ENCODE data around the gene NMRK2.

The NMRK2 gene

GRCh38 chr19:3970808-3971598 is 38.1 kb downstream of the NMRK2 start, which contains the start of gene DAPK3:
DAPK3 (minus strand) TSS chr19:3971099; CDS start chr19:3969735, 1,364 bp downstream.
- DNase-seq (ENCODE audit: low spot score), result peak; percentile 99

GRCh38 chr19:3975144-3975543 is 42.3 kb downstream of the NMRK2 start:
- DNase-seq (ENCODE audit: low spot score), result no peak
- TF ChIP-seq, protein P1, sequence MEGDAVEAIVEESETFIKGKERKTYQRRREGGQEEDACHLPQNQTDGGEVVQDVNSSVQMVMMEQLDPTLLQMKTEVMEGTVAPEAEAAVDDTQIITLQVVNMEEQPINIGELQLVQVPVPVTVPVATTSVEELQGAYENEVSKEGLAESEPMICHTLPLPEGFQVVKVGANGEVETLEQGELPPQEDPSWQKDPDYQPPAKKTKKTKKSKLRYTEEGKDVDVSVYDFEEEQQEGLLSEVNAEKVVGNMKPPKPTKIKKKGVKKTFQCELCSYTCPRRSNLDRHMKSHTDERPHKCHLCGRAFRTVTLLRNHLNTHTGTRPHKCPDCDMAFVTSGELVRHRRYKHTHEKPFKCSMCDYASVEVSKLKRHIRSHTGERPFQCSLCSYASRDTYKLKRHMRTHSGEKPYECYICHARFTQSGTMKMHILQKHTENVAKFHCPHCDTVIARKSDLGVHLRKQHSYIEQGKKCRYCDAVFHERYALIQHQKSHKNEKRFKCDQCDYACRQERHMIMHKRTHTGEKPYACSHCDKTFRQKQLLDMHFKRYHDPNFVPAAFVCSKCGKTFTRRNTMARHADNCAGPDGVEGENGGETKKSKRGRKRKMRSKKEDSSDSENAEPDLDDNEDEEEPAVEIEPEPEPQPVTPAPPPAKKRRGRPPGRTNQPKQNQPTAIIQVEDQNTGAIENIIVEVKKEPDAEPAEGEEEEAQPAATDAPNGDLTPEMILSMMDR (IDR thresholded peaks at IDR 0.05; ENCODE audit: extremely low read depth, missing control alignments), result no peak

More at GRCh38 chr19:3970808-3971598, 38.1 kb downstream of the NMRK2 start, which contains the start of gene DAPK3:
- TF ChIP-seq, protein P1 (IDR thresholded peaks at IDR 0.05; ENCODE audit: extremely low read depth, missing control alignments), result no peak

DNA sequence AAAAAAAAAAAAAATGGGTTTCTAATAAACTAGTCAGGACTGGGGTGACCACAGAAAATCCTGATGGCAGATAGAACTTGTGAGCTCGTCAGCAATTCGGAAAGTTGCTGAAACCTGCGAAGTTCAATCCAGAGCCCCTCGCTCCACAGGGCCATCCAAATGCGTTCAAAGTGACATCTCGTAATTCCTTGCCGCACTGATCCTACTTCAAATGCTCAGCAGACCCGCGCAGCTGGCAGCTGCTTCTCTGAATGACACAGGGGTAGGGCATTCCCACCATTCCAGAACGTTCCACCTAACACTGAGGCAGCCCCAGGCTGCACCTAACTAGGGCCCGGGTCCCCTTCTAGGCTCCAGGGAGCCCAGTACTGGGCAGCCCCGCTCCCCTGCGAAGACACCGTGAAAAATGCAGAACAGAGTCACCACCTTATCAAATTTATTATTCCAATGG is 42.8 kb downstream of the NMRK2 start:
- TF ChIP-seq, protein P1 (IDR thresholded peaks at IDR 0.05; ENCODE audit: extremely low read depth, missing control alignments), result no peak
- DNase-seq (ENCODE audit: low spot score), result no peak

GRCh38 chr19:3976495-3977241 is 43.8 kb downstream of the NMRK2 start:
- DNase-seq (ENCODE audit: low spot score), result no peak
- TF ChIP-seq, protein P1 (IDR thresholded peaks at IDR 0.05; ENCODE audit: extremely low read depth, missing control alignments), result no peak

GRCh38 chr19:3977242-3978143 is 44.6 kb downstream of the NMRK2 start:
- TF ChIP-seq, protein P1 (IDR thresholded peaks at IDR 0.05; ENCODE audit: extremely low read depth, missing control alignments), result no peak
- no peak for DNase-seq (ENCODE audit: low spot score)

DNA sequence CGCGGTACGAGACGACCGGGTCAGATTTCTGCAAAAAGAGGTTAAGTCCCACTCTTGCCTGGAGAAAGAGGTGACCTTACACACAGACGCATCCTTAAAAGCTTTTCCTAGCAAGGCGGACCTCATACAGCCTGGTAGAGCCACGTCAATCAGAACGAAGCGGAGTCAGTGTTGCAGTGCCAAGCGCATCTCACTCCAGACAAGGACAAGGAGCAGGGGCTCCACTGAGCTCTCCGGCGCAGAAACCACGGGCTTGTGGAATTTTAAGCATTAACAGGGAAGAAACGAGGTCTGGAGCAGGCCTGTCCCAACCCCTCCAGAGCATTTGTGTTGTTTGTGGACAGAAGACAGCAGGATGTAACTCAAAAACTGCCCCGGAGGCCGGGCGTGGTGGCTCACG is 45.3 kb downstream of the NMRK2 start:
- TF ChIP-seq, protein P1 (IDR thresholded peaks at IDR 0.05; ENCODE audit: extremely low read depth, missing control alignments), result no peak
- DNase-seq (ENCODE audit: low spot score), result no peak

Data from GM20000 (cell line).